ENCODE measurements around the gene TK2.

- TF ChIP-seq CTCF (IDR thresholded peaks at IDR 0.05) (no peak), POLR2AphosphoS5 (IDR thresholded peaks at IDR 0.05) (no peak)
Measured at GRCh38 chr16:66509576-66509975, 40.3 kb downstream of the TK2 start.

Data from breast epithelium (tissue), 3 donors.